HG02884 (cell line): ENCODE measurements around the gene CCDC17.
"Not testable (repeated sequence)": the region's sequence is repeated elsewhere in the genome, so short reads cannot be mapped to it uniquely, and the experiment has no call there.

Experiments used
- ATAC-seq: cut with Tn5 transposase; IDR thresholded peaks from one replicate; pipeline ENCODE4 v1.9.1; 2021; ENCODE audit warnings: mild to moderate bottlenecking, moderate library complexity; ENCODE audit not compliant: unreplicated experiment

The CCDC17 gene

DNA sequence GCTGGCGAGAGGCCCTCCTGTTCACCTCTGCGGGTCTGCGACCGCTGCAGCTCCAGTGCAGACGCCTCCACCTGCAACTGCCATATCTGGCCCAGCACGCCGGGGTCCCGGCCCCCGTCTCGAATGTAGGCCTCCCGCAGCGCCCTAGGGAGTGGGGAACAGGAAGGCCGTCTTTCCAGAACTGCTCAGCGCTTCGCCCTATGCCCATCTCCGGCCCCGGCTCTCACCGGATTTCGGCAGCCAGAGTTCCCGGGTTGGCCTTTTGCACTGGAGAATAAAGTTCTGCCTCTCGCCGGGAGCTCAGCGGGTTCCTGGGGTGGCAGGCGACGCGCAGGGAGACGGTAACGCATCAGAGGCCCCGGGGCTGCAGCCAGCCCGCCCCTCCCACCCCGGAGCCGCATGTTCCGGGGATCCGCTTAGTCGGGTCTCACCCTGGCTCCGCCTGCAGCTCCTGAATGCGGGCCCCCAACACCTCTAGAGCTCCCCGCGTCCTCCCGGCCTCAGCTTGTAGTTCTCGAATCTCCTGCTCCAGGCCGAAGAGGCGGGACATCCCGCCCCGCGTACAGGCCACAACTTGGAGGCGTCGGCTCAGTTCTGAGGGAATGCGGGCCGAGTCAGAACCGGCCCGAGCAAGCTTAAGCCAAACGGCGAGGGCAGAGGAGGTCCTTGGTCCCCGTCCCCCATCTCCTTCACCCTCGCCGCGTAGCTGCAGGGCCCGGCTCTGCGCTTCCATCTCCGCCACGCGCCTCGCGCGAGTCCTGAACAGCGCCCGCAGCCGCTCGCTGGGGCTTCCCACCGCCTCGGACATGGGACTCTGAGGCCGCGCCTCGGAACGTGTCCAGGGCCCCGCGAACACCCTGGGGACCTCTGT, 1.1 kb downstream of the CCDC17 start:
- no peak for ATAC-seq

DNA sequence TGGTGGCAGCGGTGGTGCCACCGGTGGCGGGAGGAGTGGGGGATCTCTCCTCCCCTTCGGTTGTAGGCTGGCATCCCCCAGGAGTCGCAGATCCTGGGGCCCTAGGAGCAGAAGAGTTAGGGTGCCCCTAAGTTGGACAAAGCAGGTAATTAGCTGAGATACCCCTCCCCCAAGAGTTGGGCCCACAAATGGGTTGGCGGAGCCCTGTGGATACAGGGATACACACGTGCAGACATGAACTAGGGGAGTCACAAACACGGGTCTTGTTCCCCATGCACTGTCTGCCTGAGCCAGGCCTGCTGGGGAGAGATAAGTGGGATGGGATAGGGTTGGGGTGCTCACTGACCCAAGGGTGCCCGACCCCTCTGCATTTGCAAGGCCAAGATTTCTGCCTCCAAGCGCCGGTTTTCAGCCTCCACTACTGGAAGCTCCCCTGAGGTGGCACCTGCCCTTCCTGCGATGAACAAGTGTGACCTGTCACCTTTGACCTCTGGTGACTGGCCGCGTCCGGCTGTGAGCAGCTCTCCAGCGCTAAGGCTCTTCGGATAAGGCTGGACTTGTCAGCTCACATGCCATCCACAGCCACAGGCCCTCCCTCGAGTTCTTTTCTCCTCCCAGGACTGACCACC, 1.8 kb downstream of the CCDC17 start:
- ATAC-seq = no peak

- ATAC-seq = no peak
These were observed 2.4 kb downstream of the CCDC17 start for GRCh38 chr1:45621501-45621836.

DNA sequence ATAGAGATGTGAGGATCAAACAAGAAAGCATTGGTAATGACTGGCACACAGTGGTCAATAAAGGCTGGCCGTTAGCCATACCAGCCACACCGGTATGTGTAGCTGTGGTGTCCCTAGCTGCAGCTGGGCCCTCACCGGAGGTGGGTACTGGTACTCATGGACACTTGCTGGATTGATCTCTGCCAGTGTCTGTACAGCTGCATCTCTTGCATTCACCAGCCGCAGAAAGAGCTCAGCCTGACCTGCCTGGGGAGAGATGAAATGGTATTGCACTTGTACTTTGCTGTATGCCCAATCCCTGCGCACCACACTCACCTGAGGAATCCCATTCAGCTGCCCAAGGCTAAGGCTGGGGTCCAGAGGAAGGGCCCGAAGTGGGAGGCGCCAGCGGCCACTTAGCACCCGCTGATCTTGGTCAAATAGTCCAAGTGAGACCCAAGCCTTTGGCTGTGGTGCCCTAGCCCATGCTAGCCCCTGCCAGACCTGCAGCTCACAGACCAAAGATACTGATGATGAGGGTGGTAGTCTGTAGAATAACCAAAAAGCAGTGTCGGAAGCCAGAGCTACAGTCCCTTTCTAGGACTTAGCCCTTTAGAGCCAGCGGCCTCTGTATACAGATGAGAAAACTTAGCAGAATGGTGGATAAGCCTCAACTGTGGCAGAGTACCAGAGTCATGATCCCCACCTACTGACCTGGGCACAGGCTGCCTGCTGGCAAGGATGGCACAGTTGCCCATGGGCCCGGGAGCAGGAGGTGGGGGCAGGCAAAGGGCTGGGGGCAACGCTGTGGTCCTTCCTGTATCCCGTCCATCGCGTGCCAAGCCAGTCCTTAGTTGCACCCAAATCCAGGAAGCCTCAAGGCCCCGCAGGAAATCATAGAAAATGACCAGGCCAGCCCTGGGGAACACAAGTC, 3.0 kb downstream of the CCDC17 start:
- no peak for ATAC-seq

DNA sequence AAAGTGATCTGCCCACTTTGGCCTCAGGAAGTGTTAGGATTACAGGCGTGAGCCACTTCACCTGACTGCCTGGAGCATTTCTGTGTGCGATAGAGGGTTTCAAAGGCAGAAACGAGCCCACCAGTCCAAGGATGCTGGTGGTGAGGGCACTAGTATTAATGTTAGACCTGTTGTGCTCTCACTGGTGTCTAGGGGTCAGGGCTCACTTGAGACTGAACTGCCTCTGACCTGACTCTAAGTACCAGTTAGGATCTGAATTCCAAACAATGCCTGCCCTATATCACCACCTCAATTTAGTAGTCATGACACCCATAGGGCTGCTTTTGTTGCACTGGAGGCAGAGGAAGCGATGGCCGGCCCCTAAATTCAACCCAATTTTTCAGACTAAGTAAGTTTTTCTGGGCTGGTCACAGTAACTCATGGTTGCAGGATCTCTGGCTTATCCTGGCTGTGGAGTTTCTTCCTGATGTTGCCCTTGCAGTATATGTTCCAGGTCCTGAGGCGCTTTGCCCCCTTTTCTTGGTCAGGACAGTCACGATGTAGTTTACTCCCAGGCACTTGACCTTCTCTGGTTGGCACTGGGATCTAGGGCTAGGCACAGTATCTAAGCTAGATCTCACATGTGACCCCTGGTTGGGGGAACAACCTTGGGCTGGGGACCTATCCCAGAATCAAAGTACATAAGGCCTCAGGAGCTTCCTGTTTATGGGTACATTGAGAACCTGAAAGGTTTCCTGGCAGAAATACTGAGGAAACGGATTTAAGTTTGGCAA, 4.5 kb downstream of the CCDC17 start:
- no peak for ATAC-seq

DNA sequence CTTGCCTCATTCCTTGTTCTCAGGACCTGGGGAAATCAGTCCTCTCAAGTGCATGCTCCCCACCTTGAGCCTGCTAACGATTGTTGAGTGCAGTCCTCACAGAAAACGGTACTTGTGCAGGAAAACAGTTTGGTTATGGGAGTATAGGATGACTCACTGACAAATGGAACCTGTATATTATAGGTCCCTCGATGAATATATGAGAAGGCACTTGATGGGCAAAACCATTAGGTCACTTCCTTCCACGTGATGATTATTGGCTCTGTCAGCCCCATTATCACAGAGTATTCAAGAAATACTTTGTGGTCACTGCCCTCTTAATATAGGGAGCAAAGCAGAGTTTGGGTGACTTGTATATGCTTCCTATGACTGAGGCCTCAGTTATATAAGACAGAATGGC, 6.2 kb downstream of the CCDC17 start:
- no peak for ATAC-seq

- ATAC-seq = no peak
These were observed 8.0 kb downstream of the CCDC17 start for GRCh38 chr1:45615885-45616284.

DNA sequence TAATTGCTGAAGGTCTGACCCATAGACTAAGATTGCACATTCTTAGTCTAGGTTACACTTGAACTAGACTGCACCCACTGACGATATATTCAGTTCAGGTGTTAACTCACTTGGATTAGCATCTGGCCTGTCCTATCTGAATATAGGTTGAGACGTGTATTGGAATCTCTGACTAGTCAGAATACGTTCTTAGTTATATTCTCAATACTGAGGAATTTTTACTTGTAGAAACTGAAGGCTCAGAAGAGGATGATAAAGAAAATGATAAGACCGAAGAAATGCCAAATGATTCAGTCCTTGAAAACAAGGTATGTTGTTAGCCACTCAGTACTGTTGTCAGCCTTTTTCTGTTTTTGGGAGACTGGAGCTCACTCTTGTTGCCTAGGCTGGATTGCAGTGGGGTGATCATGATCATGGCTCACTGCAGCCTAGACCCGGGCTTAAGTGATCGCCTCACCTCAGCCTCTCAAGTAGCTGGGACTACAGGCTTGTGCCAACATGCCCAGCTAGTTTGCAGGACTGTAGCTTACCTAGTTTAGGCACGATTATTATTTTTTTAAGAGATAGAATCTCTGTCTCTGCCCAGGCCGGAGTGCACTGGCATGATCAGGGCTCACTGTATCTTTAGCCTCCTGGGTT, 10.8 kb downstream of the CCDC17 start:
- ATAC-seq = no peak

DNA sequence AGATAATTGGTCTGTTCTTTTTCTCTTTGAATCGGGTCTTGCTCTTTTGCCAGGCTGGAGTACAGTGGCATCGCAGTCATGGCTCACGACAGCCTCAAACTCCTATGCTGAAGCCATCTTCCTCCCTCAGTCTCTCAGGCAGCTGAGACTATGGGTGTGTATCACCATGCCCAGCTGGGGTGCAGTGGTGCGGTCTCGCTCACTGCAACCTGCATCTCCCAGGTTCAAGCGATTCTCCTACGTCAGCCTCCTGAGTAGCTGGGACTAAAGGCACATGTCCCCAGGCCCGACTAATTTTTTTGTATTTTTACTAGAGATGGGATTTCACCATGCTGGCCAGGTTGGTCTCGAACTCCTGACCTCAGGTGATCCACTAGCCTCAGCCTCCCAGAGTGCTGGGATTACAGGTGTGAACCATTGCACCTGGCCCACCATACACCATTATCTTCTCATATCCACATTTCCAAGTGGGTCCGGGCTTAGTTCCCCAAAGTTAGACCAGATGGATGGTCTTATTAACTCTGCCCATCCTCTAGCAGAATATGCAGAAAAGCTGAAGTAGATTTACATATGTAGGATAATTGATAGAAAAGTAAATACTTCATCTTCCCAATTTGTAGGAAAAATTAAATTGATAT, 13.1 kb downstream of the CCDC17 start:
- no peak for ATAC-seq

- no peak for ATAC-seq
These were observed 15.4 kb downstream of the CCDC17 start for GRCh38 chr1:45608175-45609156.

DNA sequence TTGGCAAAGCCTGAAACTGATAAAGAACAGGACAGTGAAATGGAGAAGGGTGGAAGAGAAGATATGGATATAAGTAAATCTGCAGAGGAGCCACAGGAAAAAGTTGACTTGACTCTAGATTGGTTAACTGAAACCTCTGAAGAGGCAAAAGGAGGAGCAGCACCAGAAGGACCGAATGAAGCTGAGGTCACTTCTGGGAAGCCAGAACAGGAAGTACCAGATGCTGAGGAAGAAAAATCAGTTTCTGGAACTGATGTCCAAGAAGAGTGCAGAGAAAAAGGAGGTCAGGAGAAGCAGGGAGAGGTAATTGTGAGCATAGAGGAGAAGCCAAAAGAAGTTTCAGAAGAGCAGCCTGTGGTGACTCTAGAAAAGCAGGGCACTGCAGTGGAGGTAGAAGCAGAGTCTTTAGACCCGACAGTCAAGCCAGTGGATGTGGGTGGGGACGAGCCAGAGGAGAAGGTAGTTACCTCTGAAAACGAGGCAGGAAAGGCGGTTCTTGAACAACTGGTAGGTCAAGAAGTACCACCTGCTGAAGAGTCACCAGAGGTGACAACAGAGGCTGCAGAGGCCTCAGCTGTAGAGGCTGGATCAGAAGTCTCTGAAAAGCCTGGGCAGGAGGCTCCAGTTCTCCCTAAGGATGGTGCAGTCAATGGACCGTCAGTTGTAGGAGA, 16.3 kb downstream of the CCDC17 start:
- no peak for ATAC-seq

- ATAC-seq = no peak
These were observed 19.6 kb downstream of the CCDC17 start for GRCh38 chr1:45604239-45604638.

DNA sequence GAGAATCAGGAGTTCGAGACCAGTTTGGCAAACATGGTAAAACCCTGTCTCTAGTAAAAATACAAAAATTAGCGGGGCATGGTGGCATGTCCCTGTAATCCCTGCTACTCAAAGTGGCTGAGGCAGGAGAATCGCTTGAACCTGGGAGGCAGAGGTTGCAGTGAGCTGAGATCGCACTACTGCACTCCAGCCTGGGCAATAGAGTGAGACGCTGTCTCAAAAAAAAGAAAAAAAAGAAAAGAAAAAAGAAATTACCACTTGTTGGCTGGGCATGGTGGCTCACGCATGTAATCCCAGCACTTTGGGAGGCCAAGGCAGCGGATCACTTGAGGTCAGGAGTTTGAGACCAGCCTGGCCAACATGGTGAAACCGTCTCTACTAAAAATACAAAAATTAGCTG, 27.1 kb downstream of the CCDC17 start:
- not testable (repeated sequence) for ATAC-seq

- ATAC-seq = no peak
These were observed 29.4 kb downstream of the CCDC17 start for GRCh38 chr1:45594412-45594811.

- ATAC-seq = no peak
These were observed 34.0 kb downstream of the CCDC17 start for GRCh38 chr1:45589861-45590260.

DNA sequence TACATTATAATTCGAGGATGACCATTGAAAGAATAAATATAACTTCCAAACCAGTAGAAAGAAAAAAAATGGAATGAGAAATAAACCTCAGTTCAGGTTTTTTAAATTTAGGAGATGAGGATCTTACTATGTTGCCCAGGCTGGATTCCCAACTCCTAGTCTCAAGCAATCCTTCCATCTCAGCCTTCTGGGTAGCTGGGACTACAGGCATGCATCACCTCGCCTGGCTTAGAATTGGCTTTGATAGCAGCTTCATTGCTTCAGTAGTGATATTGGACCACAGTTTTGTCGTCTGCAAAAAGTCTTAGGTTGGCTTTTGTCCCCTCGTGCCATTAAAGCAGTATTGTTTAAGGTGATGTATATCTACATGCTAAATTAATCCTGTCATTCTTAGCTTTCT, 37.1 kb downstream of the CCDC17 start:
- no peak for ATAC-seq

- no peak for ATAC-seq
These were observed 38.3 kb downstream of the CCDC17 start for GRCh38 chr1:45585496-45586075.

- no peak for ATAC-seq
These were observed 38.8 kb downstream of the CCDC17 start for GRCh38 chr1:45585110-45585426.
